H1 (cell line): Measurements from ENCODE around the gene GUCY2F. TPM values are rescaled to one million over a fixed set of nuclear protein-coding genes. Genes with fewer than 3 reads are reported as not detected.

Experiments used
- CHD7 ChIP-seq: fragments of 300-600 bp; sonication (generic); IDR thresholded peaks from 2 replicates; pipeline ENCODE4 v1.7.1; 2012; ENCODE audit warnings: low read length, moderate library complexity, mild to moderate bottlenecking, inconsistent platforms; ENCODE audit not compliant: insufficient replicate concordance
- EP300 ChIP-seq, 2 experiments: IDR thresholded peaks; 1 replicate in 1 of 2; 2 replicates in 1 of 2; pipeline ENCODE4 v1.6.1; 2011 to 2012; ENCODE audit warnings: low read depth in 2 of 2, low read length in 2 of 2, mild to moderate bottlenecking in 2 of 2, borderline replicate concordance in 1 of 2, inconsistent platforms in 1 of 2, moderate library complexity in 1 of 2
- EZH2 ChIP-seq: fragments of 200-600 bp; sonication (generic); IDR thresholded peaks from 2 replicates; pipeline ENCODE4 v1.7.1; 2012; ENCODE audit warnings: low read depth, mild to moderate bottlenecking, moderate library complexity, low read length, inconsistent platforms; ENCODE audit not compliant: severe bottlenecking
- RNF2 ChIP-seq: fragments of 200-900, 300-1000 bp; sonication (generic); IDR thresholded peaks from 2 replicates; pipeline ENCODE4 v1.7.1; 2016; ENCODE audit warnings: borderline replicate concordance, low read depth, mild to moderate bottlenecking, antibody characterized with exemption, low read length; ENCODE audit not compliant: poor library complexity, severe bottlenecking; ENCODE audit errors: missing control alignments
- polyA plus RNA-seq, 7 experiments: library from polyadenylated mRNA; depleted of rRNA in 3 of 7; stranded (reverse) in 5 of 7; unstranded in 2 of 7; fragments of >200 nt in 5 of 7; fragments of 200-250 nt in 2 of 7; gene quantifications; 1 replicate in 5 of 7; 2 replicates in 1 of 7; 4 replicates in 1 of 7; pipeline versions ENCODE4 v1.2.1 to v1.2.3, GENCODE V29; 2011 to 2013; ENCODE audit warnings: missing spikeins in 2 of 7, mixed read lengths in 2 of 7
- total RNA-seq: library from RNA; stranded (reverse); fragmentation: NEBNext Ultra II Directional; extraction: Animal tissue kit (Norgen Biotek cat#: 25700); gene quantifications from 2 replicates; pipeline ENCODE4 v1.2.1, GENCODE V29; 2021

The GUCY2F gene
- total and polyA plus RNA-seq, 2 of the 8 experiments (the other 6 are each of a cell fraction or from before 2014, with no cell fraction given) = 0.02 TPM; not detected in 1

GRCh38 chrX:109481986-109482385 is at the start of gene GUCY2F (continued):
- TF ChIP-seq CHD7 = no peak
- no peak for TF ChIP-seq EZH2
- TF ChIP-seq EP300 (IDR thresholded peaks at IDR 0.05; ENCODE audit: borderline replicate concordance in 1 of 2, low read depth in 2 of 2, low read length in 2 of 2) = no peak
- no peak for TF ChIP-seq RNF2
